GM12872 (cell line): ENCODE results near the gene ASPRV1.

ENCODE experiments used
- TF ChIP-seq, protein P1 (sequence below): IDR thresholded peaks from 3 replicates; pipeline ENCODE4 v1.5.1; 2011; ENCODE audit warnings: low read depth, mild to moderate bottlenecking, low read length, moderate library complexity; ENCODE audit not compliant: insufficient read depth

Gene ASPRV1

DNA sequence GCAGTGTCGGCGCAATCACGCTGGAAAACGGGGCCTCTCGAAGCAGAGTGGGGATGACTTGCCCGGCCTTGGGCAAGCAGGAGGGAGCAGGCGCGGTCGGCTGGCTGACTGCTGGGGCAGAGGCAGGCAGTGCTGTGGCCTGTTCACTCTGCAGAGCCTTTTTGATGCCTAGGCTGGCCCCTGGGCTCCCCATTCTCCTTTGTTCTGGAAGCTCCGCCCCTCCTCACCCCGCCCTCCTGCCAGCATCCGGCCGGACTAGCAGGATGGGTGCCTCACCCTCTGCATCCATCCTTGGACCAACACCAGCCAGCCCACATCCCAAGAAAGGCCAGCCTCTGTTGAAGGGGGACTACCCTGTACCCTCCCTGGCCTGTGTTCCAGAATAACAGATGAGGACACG is at the start of gene ASPRV1:
TSS of gene ASPRV1 (minus strand) at position 136 of the 400 bp plus-strand sequence. CDS start 195 bp downstream, outside the sequence.
- TF ChIP-seq, protein P1, sequence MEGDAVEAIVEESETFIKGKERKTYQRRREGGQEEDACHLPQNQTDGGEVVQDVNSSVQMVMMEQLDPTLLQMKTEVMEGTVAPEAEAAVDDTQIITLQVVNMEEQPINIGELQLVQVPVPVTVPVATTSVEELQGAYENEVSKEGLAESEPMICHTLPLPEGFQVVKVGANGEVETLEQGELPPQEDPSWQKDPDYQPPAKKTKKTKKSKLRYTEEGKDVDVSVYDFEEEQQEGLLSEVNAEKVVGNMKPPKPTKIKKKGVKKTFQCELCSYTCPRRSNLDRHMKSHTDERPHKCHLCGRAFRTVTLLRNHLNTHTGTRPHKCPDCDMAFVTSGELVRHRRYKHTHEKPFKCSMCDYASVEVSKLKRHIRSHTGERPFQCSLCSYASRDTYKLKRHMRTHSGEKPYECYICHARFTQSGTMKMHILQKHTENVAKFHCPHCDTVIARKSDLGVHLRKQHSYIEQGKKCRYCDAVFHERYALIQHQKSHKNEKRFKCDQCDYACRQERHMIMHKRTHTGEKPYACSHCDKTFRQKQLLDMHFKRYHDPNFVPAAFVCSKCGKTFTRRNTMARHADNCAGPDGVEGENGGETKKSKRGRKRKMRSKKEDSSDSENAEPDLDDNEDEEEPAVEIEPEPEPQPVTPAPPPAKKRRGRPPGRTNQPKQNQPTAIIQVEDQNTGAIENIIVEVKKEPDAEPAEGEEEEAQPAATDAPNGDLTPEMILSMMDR: no peak

DNA sequence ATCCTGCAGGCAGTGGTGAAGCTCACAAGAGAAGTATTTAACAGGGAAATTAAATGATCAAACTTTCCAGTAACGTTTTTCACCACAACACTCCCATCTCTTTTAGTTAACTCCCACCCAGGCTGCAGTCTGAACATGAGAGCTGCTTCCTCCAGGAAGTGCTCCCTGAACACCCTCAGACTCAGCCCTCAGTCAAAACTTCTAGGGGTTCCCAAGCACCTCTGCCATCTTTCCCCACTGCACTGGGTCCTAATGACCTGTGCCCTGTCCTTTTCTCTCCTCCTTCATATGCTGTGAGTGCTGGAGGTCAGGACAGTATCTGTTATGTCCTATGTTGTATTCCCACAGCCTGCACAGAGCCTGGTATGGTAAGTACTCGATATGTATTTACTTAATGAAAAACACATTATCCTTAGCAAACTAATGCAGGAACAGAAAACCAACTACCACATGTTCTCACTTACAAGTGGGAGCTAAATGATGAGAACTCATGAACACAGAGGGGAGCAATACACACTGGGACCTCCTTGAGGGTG is 49.2 kb upstream of the ASPRV1 start:
- TF ChIP-seq, protein P1: no peak

DNA sequence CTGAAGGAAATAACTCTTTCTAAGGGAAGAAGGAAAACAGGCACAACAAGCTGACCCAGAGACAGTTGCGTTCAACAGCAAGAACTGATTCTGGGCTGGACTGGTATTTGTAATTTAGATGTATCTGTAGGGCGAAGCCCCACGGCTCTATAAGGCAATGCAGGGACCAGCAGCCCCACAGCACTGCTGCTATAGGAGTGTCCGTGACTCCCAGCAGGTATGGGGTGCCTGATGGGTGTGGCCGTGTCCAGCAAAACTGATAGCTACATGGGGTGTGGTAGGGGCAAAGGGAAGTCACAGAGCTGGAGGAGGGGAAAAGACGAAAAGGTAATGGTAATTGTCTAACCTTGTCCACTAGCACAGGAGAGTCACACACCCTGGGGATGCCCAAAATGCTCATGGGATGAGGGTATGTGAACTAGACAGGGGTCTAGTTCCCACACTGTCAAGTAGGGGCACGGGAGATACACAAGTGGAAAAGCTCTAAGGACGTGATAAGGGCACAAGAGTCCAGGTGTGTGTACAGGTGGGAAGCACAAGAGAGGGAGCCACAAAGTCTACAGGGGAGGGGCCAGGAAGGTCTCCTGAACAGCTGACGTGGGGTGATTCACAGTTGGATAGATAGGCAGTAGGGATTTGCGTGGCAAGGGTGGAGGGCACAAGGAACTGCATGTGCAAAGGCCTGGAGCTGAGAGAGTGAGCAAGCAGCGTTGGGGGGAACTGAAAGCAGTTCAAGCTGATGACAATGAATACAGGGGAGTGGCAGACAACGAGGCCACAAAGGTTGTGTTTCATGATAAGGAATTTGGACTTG is 48.5 kb upstream of the ASPRV1 start:
- TF ChIP-seq, protein P1: no peak

DNA sequence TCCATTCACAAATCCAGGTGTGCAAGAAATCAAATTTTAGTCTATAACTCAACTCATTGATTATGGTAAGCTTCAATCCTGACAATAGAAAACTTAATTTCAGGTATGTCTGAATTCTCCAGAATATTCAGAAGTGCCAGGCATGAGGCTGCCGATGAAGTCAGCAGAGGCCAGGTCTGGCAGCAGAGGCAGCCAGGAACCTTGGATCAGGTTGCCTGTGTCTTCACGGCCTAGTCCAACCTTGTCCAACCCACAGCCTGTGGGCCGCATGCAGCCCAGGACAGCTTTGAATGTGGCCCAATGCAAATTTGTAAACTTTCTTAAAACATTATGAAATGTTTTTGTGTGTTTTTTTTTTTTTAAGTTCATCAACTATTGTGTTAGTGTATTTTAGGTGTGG is 46.9 kb upstream of the ASPRV1 start:
- TF ChIP-seq, protein P1: no peak

DNA sequence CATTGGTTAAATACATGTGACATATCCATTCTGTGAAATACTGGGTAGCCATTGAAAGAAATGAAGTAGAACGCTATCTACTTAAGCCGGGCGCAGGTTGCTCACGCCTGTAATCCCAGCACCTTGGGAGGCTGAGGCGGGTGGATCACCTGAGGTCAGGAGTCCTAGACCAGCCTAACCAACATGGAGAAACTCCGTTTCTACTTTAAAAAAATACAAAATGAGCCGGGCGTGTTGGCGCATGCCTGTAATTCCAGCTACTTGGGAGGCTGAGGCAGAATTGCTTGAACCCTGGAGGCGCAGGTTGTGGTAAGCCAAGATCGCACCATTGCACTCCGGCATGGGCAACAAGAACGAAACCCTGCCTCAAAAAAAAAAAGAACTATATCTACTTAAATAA is 45.7 kb upstream of the ASPRV1 start:
- TF ChIP-seq, protein P1: no peak

DNA sequence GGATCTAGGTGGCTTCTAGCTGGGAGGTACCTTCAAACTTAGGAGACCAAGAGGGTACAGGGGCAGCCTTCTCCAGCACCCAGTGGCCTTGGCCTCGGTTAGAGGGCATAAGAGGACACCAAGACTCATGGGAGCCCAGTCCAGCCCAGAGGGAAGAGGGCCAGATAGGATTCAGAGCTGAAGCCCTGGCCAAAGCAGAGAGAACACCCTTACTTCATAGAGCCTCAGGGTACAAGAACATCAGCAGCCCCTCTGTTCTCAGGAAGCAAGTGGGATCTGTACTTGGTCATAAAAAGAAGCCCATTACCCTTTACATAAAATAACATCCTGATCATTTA is 45.0 kb upstream of the ASPRV1 start:
- TF ChIP-seq, protein P1: no peak

DNA sequence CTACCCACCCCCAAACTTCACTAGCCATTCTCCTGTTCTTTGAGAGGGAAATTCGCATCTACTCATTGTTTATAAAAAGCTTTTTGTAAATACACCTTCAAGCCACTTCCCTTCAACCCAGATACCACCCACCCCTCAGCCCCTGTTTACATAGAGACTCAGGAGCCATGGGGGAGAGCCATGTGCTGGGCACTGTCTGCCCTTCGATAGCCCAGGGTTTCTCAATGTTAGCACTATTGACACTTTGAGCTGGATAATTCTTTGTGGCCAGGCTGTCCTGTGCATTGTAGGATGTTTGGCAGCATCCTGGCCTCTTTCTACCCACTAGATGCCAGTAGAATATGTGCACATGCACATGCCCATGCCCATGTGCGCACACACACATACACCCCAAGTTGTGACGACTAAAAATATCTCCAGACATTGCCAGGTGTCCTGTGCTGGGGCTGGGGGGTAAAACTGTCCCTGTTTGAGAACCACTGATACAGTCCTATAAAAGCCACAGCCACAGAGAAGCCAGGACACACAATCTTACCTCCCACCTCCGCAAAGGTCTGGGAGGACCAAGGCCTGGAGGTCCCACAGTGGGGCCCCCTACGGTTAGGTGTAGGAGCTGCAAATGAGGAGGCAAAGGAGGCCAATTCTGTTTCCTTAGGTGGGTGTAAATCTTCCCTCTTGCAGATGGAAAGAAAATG is 44.5 kb upstream of the ASPRV1 start:
- TF ChIP-seq, protein P1: no peak
